H1 (cell line): Measurements from ENCODE around the gene FOXF2. TPM values are rescaled to one million over a fixed set of nuclear protein-coding genes. Genes with fewer than 3 reads are reported as not detected.
A peak's percentile ranks its signal among the peaks of the same experiment; 100 is the strongest.

Experiments
- BACH1 ChIP-seq: IDR thresholded peaks from 2 replicates; pipeline ENCODE4 v1.6.1; 2012; ENCODE audit warnings: low read length, improper control_type of control experiment
- BCL11A ChIP-seq, 2 experiments: IDR thresholded peaks; one replicate each; pipeline ENCODE4 v1.6.1; 2011; ENCODE audit warnings: low read depth in 2 of 2, low read length in 2 of 2, mild to moderate bottlenecking in 2 of 2
- BRCA1 ChIP-seq: IDR thresholded peaks from 2 replicates; pipeline ENCODE4 v1.6.1; 2012; ENCODE audit warnings: low read depth, low read length, improper control_type of control experiment
- CHD1 ChIP-seq: IDR thresholded peaks from 2 replicates; pipeline ENCODE4 v1.6.1; 2012; ENCODE audit warnings: low read depth, low read length, improper control_type of control experiment
- CTBP2 ChIP-seq: IDR thresholded peaks from 2 replicates; pipeline ENCODE4 v1.7.0; 2011; ENCODE audit warnings: borderline replicate concordance, mild to moderate bottlenecking, moderate library complexity, mixed read lengths, low read length; ENCODE audit not compliant: insufficient read depth, insufficient read length
- FOSL1 ChIP-seq: IDR thresholded peaks from 2 replicates; pipeline ENCODE4 v1.6.1; 2011; ENCODE audit warnings: mild to moderate bottlenecking, low read depth, low read length, moderate library complexity; ENCODE audit not compliant: insufficient read depth
- GABPA ChIP-seq: IDR thresholded peaks from 2 replicates; pipeline ENCODE4 v1.6.1; 2011; ENCODE audit warnings: mild to moderate bottlenecking, low read length, moderate library complexity, borderline replicate concordance; ENCODE audit not compliant: insufficient read depth
- GTF2F1 ChIP-seq: IDR thresholded peaks from 2 replicates; pipeline ENCODE4 v1.6.1; 2012; ENCODE audit warnings: low read depth, low read length, improper control_type of control experiment, borderline replicate concordance
- KDM4A ChIP-seq: IDR thresholded peaks from one replicate; pipeline ENCODE4 v1.7.1; 2012; ENCODE audit warnings: low read depth, mild to moderate bottlenecking, moderate library complexity, low read length, inconsistent platforms; ENCODE audit not compliant: severe bottlenecking
- KDM5A ChIP-seq: fragments of 200-600 bp; IDR thresholded peaks from 2 replicates; pipeline ENCODE4 v1.7.1; 2012; ENCODE audit warnings: mild to moderate bottlenecking, low read length, inconsistent platforms, mixed read lengths
- NANOG ChIP-seq: IDR thresholded peaks from 2 replicates; pipeline ENCODE4 v1.6.1; 2011; ENCODE audit warnings: low read length, low read depth, mild to moderate bottlenecking, inconsistent platforms; ENCODE audit not compliant: insufficient read depth, poor library complexity, severe bottlenecking
- RAD21 ChIP-seq, 2 experiments: IDR thresholded peaks in 1 of 2; conservative IDR thresholded peaks in 1 of 2; 2 replicates each; pipeline ENCODE4 v1.6.1; 2011; ENCODE audit warnings: low read depth in 2 of 2, low read length in 2 of 2, improper control_type of control experiment in 1 of 2, inconsistent platforms in 1 of 2, mild to moderate bottlenecking in 1 of 2, moderate library complexity in 1 of 2
- RFX5 ChIP-seq: IDR thresholded peaks from 2 replicates; pipeline ENCODE4 v1.6.1; 2011; ENCODE audit warnings: low read depth, low read length, improper control_type of control experiment, borderline replicate concordance
- RNF2 ChIP-seq: fragments of 200-900, 300-1000 bp; sonication (generic); IDR thresholded peaks from 2 replicates; pipeline ENCODE4 v1.7.1; 2016; ENCODE audit warnings: borderline replicate concordance, low read depth, mild to moderate bottlenecking, antibody characterized with exemption, low read length; ENCODE audit not compliant: poor library complexity, severe bottlenecking; ENCODE audit errors: missing control alignments
- SIRT6 ChIP-seq: IDR thresholded peaks from one replicate; pipeline ENCODE4 v1.7.1; 2012; ENCODE audit warnings: low read length, inconsistent platforms
- SP4 ChIP-seq: IDR thresholded peaks from 2 replicates; pipeline ENCODE4 v1.6.1; 2012; ENCODE audit warnings: low read length, inconsistent platforms
- SUZ12 ChIP-seq: fragments of 200-600 bp; sonication (generic); IDR thresholded peaks from 2 replicates; pipeline ENCODE4 v1.6.1; 2012; ENCODE audit warnings: mild to moderate bottlenecking, inconsistent platforms, low read length, moderate library complexity, mixed read lengths
- TCF12 ChIP-seq: IDR thresholded peaks from 2 replicates; pipeline ENCODE4 v1.6.1; 2011; ENCODE audit warnings: low read depth, mild to moderate bottlenecking, low read length
- ZNF274 ChIP-seq: IDR thresholded peaks from 2 replicates; pipeline ENCODE4 v1.7.0; 2012; ENCODE audit warnings: low read length, borderline replicate concordance; ENCODE audit errors: extremely low read depth
- polyA plus RNA-seq, 7 experiments: library from polyadenylated mRNA; depleted of rRNA in 3 of 7; stranded (reverse) in 5 of 7; unstranded in 2 of 7; fragments of >200 nt in 5 of 7; fragments of 200-250 nt in 2 of 7; gene quantifications; 1 replicate in 5 of 7; 2 replicates in 1 of 7; 4 replicates in 1 of 7; pipeline versions ENCODE4 v1.2.1 to v1.2.3, GENCODE V29; 2011 to 2013; ENCODE audit warnings: missing spikeins in 2 of 7, mixed read lengths in 2 of 7
- total RNA-seq: library from RNA; stranded (reverse); fragmentation: NEBNext Ultra II Directional; extraction: Animal tissue kit (Norgen Biotek cat#: 25700); gene quantifications from 2 replicates; pipeline ENCODE4 v1.2.1, GENCODE V29; 2021
- TF ChIP-seq, protein P1 (sequence below): IDR thresholded peaks from 2 replicates; pipeline ENCODE4 v1.6.1; 2012; ENCODE audit warnings: low read length, inconsistent platforms

The FOXF2 gene
- total and polyA plus RNA-seq, 2 of the 8 experiments (the other 6 are each of a cell fraction or from before 2014, with no cell fraction given), result 0.05 TPM; not detected in 1

DNA sequence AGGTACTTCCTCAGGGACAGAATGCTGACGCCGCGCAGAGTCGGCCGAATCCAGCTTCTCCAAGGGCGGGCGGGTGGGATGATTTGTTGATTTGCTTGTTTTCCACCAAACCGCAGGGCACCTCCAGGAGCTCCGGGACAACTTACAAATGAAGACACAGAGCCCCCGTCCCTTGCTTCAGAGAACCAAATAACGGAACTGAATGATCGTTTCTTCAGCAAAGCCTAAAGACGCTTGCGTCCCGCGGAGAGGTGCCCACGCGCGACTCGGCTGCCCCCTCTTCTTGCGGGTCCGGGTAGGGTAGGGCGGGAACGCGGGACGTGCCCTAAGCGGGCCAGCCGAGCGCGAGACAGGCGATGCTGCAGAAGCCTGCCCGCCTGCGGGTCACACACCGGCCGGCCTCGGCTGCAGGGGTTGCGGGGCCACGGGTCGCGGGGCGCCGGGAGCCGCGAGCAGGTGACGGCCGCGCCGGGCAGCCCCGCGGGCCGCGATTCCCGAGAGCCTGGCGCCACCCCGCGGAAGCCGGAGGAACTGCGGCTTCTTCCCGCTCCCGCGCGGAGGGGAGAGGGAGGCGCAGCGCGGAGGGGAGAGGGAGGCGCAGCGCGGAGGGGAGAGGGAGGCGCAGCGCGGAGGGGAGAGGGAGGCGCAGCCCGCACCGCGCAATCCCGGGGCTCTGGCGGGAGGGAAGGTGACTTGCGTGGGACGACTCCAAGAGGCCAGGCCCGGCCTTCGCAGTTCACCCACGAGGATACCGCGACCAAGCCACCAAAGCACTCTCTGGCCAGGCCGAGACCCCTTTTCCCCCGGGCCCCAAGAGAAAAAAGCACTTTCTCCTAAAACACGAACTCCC lies 7.7 kb upstream of the FOXF2 start (continued):
- TF ChIP-seq RAD21 (IDR thresholded peaks at IDR 0.05 in 1 of 2, conservative IDR thresholded peaks at IDR 0.05 in 1 of 2; ENCODE audit: low read depth in 2 of 2, low read length in 2 of 2) (peak; percentile 75 to 88), KDM4A (peak; percentile 89), TCF12 (peak; percentile 64; the same call in 1 of the 2 replicates), SUZ12 (no peak; the same call in 1 of the 2 replicates), NANOG (no peak), RFX5 (no peak), GABPA (no peak), BRCA1 (no peak), SP4 (no peak), KDM5A (no peak), BCL11A (IDR thresholded peaks at IDR 0.05; ENCODE audit: low read depth in 2 of 2, low read length in 2 of 2) (no peak), CTBP2 (peak; percentile 97), SIRT6 (no peak), FOSL1 (no peak), RNF2 (peak; percentile 75), ZNF274 (no peak), CHD1 (no peak), BACH1 (peak; percentile 54), GTF2F1 (no peak)
- TF ChIP-seq, protein P1, sequence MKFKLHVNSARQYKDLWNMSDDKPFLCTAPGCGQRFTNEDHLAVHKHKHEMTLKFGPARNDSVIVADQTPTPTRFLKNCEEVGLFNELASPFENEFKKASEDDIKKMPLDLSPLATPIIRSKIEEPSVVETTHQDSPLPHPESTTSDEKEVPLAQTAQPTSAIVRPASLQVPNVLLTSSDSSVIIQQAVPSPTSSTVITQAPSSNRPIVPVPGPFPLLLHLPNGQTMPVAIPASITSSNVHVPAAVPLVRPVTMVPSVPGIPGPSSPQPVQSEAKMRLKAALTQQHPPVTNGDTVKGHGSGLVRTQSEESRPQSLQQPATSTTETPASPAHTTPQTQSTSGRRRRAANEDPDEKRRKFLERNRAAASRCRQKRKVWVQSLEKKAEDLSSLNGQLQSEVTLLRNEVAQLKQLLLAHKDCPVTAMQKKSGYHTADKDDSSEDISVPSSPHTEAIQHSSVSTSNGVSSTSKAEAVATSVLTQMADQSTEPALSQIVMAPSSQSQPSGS, result no peak
